ENCODE measurements around the gene FAM124B. TPM values are rescaled to one million over a fixed set of nuclear protein-coding genes. Genes with fewer than 3 reads are reported as not detected.

Gene FAM124B
- total RNA-seq, 1 experiment from 2014 or later: not detected

DNA sequence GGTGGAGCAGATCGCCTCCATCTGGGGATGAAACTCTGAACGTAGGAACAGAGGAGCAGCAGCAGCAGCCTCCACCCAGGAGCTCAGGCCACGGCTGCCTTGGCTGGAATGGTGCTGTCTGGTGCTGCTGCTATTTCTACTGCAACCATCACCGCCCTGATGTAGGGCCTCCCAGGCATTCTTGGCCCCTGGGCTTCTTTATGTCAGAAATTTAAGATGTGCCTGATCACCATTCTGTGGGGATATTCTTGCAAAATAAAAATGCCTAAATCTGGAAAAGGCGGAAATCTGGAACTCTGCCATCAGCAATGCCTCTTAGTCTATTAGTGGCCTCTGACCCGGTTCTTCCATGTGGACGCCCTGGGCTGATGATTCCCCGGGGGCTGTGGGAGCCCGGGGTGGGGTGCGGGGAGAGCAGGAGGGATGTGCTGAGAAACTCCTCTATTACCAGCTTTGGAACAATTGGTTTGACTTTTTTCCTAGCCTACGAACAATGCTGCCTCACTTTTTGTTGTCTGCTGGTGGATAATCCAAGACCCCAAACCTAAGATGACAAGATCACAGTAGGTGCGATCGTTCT, 47.2 kb downstream of the FAM124B start:
- DNase-seq (ENCODE audit: low spot score): no peak
- in situ Hi-C loops (cut with HindIII; ENCODE audit: low sequenced_read_pairs): no loop called here

DNA sequence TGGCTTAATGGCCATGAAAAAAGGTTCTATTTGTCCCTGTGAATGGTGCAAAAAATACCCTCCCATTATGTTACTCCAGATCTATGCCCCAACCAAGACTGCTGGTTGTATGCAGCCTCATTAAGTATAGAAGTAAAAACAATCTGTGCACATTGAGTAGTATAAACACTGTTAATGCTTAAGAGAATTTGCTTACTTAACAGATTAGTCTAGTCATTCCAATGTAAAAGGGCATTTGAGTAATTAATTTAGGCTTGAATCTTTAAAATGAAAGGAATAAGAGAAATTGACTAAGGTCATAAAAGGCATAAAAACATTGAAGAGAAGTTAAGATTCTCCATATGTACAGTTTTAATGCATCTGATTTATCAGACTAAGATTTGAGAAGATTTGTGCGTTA, 51.2 kb downstream of the FAM124B start:
- in situ Hi-C loops (cut with HindIII; ENCODE audit: low sequenced_read_pairs): no loop called here
- no peak for DNase-seq (ENCODE audit: low spot score)

DNA sequence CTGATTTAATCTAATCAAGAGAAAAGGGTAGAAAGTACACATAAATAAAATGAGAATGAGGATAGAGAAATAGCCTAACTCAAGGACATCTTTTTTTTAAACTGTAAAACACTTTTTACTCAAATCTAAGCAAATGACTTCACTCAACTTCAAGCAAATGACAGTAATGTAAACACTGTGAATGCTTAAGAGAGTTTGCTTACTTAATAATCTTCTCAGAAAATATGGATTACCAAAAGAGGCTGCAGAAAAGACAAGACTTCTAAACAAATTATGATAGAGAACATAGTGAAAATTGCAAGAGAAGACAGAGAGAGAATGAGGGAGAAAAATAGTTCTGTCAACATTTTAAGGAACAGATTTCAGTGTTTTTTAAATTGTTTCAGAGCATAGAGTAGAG, 52.5 kb downstream of the FAM124B start:
- in situ Hi-C loops (cut with HindIII; ENCODE audit: low sequenced_read_pairs): no loop called here
- no peak for DNase-seq (ENCODE audit: low spot score)

DNA sequence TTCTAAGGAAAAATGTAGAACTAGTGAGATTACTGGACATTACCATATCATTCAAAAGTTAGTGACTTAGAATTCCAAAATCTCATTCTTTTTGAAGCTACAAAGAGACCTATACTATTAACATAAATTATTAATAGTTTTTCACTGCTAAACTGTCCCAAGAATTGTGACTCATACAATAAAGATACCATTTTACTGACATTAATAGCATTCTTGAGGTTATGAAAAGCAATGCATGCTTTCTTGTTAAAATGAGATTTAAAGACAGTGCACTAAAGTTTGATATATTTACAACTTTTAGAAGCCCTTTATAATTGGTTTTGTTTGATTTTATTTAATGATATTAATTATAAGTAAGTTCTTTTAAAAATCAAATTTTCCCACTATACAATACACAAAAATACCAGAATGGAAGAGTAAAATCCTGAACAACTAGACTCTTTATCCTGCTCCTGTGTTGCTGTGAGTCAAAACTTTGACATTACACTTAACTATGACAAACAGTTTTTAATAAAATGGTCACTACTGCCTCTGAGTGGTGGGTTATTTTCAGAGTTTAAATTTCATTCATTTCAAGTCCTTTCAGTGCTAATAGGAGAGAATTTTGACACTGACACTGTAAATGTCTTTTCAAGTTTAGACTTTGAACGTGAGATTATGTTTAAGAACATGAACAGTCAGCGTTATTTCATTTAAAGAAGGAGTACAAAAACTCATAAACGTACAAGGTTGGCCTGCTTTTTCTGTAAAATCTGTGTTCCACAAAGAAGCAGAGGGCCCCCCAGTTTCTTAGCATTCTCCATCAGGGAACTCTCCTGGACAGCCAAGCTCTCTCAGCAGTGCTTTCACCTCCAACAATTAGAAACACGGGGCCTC, 54.5 kb downstream of the FAM124B start:
- in situ Hi-C loops (cut with HindIII; ENCODE audit: low sequenced_read_pairs): no loop called here
- DNase-seq (ENCODE audit: low spot score): no peak

DNA sequence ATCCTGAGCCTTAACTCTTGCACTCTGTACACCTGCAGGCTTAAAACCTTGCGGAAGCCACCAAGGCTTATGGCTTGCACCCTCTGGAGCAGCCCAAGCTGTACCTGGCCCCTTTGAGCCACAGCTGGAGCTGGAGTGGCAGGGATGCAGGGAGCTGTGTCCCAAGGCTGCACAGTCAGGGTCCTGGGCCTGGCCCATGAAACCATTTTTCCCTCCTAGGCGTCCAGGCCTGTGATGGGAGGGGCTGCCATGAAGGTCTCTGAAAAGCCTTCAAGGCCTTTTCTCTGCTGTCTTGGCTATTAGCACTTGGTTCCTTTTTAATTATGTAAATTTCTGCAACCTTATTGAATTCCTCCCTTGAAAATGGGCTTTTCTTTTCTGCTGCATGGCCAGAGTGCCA, 56.4 kb downstream of the FAM124B start:
- in situ Hi-C loops (cut with HindIII; ENCODE audit: low sequenced_read_pairs): no loop called here

DNA sequence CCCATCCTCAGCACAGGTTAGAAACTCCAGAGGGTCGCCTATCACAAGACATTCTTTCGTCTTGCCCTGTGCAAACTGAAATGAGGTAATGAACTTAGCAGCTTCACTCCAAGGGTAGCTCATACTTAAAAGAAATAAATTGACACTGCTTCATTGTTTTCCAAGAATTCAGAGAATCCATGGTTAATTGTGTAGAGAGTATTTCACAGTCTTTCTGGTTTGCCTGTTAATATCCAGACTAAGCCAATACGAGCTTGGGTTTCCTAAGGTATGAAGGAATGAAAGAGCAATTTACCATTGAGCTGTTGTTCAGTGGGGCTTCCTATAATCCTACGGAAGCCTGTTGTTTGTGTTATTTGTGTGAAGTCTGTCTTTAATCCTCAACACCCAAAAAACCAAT, 58.7 kb downstream of the FAM124B start:
- in situ Hi-C loops (cut with HindIII; ENCODE audit: low sequenced_read_pairs): no loop called here
- DNase-seq (ENCODE audit: low spot score): no peak

More for the DNA sequence above, 56.4 kb downstream of the FAM124B start:
- DNase-seq (ENCODE audit: low spot score): no peak

DNA sequence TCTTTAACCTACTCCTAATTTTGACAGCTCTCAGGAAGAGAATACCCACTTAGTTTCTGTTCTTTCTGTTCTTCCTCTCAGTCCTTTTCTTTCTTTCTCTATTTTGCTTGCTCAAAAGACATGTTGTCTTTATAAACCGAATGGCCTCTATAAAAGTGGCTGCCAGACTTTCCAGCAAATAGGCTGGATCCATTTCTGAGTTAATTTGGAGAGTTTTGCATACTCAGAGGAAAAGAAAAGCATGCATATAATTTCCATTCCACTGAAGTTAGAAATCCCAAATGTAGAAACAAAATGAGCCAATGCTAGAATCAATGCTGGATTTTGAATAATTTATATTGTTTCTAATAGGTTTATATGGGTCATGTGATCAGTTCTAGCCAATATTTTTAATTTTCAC, 65.9 kb downstream of the FAM124B start:
- DNase-seq (ENCODE audit: low spot score): no peak
- in situ Hi-C loops (cut with HindIII; ENCODE audit: low sequenced_read_pairs): no loop called here

DNA sequence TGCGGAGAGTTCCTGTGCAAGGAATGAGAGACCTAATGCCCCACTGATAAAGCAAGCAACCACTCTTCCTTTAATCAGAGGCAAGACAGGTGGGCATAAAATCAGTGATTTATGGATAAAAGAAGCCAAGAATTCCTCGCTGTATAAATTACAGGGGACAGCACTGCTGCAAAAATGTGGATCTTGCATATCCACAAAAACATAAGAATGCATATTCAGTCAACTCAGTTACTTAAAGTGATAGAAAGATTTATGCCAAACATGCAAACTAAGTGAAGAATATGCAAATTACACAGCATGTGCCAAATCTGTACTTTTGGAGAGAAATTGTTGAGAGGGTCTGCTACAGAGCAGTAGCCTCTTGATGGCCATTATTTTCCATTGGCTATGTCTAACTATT, 67.2 kb downstream of the FAM124B start:
- no peak for DNase-seq (ENCODE audit: low spot score)
- in situ Hi-C loops (cut with HindIII; ENCODE audit: low sequenced_read_pairs): no loop called here

DNA sequence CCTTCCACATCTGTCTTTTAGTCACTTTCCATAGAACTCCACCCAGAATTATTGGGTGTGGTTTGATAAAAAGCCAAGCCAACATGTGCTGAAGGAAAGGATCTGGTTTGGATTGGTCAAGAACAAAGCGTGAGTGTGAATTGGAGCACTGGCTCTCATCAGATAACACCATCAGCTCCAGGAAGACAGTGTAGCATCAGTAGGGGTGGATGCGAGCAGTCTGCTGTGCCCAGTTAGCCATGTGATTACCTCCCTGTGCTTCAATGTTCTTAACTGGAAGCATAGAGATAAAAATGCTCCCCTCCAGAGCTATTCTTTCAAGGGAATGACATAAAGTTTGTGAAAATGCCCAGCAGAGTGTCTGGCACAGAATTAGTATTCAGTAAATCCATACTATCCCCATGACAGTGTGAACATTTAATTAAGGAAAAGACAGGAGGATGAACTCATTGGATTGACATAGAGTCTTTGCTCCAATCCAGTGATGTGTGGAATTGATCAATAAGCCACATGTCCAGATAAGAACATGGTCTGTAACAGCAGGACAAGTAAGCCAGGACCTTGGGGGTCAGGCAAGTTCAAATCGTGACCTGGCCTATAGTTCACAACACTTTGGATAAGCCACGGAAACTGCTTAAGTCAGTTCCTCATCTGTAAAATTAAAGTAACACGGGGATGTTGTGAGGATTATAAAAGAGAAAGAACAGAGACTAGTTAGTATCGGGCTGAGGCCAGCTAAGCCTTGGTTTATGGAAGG, 68.0 kb downstream of the FAM124B start:
- no peak for DNase-seq (ENCODE audit: low spot score)
- in situ Hi-C loops (cut with HindIII; ENCODE audit: low sequenced_read_pairs): no loop called here

DNA sequence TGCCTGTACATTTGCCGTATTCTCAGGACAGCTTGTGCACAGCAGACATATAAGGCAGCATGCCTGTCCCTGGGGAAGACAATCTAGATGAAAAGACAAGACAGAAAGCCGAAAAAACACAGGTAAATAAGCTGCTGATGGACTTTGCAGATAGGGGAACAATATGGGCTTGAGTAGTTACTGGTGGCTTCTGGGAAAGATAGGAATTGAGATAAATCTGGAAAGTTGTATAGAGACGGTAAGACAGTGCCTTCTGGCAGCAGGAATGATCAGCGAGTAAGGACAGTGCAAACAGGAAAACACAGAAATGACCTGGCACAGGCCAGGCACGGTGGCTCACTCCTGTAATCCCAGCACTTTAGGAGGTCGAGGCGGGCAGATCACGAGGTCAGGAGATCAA, 70.2 kb downstream of the FAM124B start:
- in situ Hi-C loops (cut with HindIII; ENCODE audit: low sequenced_read_pairs): no loop called here
- no peak for DNase-seq (ENCODE audit: low spot score)

DNA sequence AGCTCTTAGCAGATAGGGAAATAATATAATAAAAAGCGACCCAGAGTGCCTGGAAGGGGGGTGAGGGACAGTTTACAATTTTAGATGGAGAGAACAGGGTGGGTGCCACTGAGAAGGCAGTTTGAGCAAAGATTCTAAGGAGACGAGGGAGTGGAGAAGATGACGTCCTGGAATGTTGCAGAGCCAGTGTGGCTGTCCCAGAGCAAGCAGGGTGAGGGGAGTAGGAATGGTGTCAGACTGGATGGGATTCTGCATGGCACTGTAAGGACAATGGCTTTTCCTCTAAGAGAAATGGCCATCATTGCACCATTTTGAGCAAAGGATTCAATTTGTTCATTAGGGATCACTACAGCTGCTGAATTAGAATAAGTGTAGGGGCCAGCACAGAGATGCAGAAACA, 73.1 kb downstream of the FAM124B start:
- no peak for DNase-seq (ENCODE audit: low spot score)
- in situ Hi-C loops (cut with HindIII; ENCODE audit: low sequenced_read_pairs): no loop called here

Other genes starting within 250 kb of the FAM124B start
- gene CUL3, start 183.3 kb upstream of the FAM124B start, total RNA-seq (2014; rRNA removed; shearing (Covaris generic)): 66.5 and 99.2 TPM in 2 replicates